ENCODE data around the gene MS4A15.

- TF ChIP-seq TAF1 (IDR thresholded peaks at IDR 0.05; ENCODE audit: borderline replicate concordance, low read depth, low read length) = no peak
- TF ChIP-seq POLR2AphosphoS5 (IDR thresholded peaks at IDR 0.05; ENCODE audit: low read depth, low read length) = no peak
- TF ChIP-seq POLR2A (IDR thresholded peaks at IDR 0.05; ENCODE audit: low read depth, low read length) = no peak
Measured at GRCh38 chr11:60780065-60780464, 23.4 kb downstream of the MS4A15 start.

All from GM12892 (cell line).